Posterior cingulate gyrus (tissue), 11 donors: ENCODE results near the gene BPHL.
"Not testable (repeated sequence)": the region's sequence is repeated elsewhere in the genome, so short reads cannot be mapped to it uniquely, and the experiment has no call there.

ENCODE experiments used
- DNase-seq, 10 donors: peaks; one replicate each; pipeline versions ENCODE4 v3.0.0 to v3.0.0-alpha.2; 2020 to 2021; ENCODE audit warnings: mixed read lengths in 3 of 10
- intact Hi-C: fragments of 100-400 bp; cut with DNase I; formaldehyde crosslinking; loops from one replicate; pipeline ENCODE4 v1.15.1; 2023

BPHL gene

DNA sequence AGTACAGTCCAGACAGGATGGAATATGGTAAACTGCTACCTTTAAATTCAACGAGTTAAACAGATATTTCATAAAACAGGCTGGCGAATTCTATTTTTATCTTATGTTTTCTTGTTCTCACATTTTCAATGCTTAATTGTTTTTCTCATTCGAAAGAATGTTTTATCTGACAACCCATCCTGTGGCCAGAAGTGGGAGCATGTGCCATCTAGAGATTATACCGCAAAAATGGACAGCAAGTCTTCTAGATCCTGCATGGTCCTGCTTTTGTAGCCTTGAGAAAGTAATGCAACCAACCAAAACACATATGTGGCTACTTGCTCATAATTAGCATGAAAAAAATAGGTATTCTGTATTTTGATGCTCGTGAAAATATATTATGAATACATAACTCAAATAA is 78.3 kb downstream of the BPHL start:
- no peak for DNase-seq
- intact Hi-C loops, result no loop called here

DNA sequence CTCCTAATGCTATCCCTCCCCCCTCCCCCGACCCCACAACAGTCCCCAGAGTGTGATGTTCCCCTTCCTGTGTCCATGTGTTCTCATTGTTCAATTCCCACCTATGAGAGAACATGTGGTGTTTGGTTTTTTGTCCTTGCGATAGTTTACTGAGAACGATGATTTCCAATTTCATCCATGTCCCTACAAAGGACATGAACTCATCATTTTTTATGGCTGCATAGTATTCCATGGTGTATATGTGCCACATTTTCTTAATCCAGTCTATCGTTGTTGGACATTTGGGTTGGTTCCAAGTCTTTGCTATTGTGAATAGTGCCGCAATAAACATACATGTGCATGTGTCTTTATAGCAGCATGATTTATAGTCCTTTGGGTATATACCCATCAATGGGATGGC is 79.2 kb downstream of the BPHL start:
- DNase-seq, intact Hi-C loops: not testable (repeated sequence)

DNA sequence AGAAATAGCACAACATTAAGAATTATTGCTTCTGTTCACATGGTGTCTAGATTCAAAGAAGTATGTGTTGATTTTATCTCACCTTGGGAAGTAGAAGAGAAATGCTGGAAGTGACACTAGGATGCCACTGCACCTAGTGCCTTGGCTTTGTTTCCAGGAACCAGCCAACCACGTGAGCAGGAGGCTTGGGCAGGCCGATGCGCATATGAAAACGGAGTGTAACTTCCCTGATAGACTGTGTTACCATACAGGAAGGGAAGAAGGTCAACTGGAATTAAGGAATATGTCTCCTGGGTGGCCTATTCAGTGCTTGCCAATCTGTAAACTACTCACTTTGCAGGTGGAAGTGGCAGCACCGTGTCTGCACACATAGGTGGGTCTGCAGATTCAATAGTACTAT is 80.9 kb downstream of the BPHL start:
- intact Hi-C loops, result no loop called here
- DNase-seq, result peak in 1 of 10 donors; percentile 31

DNA sequence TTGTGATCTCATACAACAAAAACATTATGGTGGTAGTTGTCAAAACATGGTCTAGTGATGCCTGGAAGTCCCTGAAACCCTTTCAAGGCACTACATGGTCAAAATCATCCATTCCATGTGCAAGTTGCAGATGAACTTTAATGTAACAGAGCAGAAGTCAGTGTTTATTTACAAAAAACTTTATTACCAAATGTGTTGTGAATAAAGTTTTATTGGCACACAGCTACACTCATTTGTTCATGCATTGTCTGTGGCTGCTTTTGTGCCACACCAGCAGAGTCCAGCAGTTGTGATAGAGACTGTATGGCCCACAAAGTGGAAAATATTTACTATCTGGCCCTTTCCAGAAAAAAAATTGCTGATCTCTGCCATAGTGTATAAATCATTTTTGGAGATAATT is 82.2 kb downstream of the BPHL start:
- intact Hi-C loops, result no loop called here
- DNase-seq, result no peak

DNA sequence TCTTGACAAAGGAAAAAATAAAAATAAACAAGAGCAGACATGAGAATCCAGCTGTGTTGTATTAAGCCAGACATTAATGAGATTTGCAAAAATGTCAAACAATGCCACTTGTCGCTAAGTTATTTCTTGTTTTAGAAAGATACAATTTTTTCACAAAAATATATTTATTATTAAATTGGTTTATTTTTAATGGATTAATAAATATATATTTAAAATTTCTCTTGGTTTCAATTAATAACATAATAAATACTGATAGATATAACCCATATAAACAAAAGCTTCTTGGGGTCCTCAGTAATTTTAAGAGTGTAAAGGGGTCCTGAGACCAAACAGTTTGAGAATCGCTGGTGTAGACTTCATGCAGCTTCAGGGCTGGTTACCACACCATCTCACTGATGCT is 82.9 kb downstream of the BPHL start:
- intact Hi-C loops, result no loop called here
- DNase-seq, result no peak
